Measurements from ENCODE around the gene RPS6KA2. TPM values are rescaled to one million over a fixed set of nuclear protein-coding genes. Genes with fewer than 3 reads are reported as not detected.
A peak's percentile ranks its signal among the peaks of the same experiment; 100 is the strongest.

RPS6KA2 gene
- polyA plus RNA-seq, 1 donor (not counting 4 experiments of a cell fraction or from before 2014, with no cell fraction given) = 8.2 TPM

DNA sequence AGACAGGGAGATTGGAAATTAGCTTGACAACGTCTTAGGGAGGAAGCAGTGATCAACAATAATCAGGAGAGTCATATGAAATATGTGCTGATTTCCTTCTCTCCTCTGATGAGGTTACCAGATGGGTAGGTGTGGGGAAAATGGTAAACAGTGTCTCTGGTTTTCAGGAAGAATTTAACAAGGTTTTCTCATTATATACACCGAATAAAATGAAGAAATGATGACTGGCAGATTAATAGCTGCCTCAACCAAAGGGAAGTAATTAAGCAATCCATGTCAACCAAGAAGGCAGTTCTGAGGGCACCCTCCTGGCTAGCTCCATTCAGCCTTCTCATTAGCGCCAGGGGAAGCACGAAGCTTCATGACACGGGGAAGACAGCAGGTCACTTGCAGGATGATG, 27.8 kb downstream of the RPS6KA2 start:
- TF ChIP-seq CTCF (optimal IDR thresholded peaks at IDR 0.05 in 1 of 3, IDR thresholded peaks at IDR 0.05 in 1 of 3, conservative IDR thresholded peaks at IDR 0.05 in 1 of 3; ENCODE audit: extremely low read depth in 1 of 3, insufficient read depth in 2 of 3, low read length in 3 of 3) (no peak), EZH2 (IDR thresholded peaks at IDR 0.05; ENCODE audit: low read length) (no peak)
- DNase-seq (ENCODE audit: low read depth, low spot score) = no peak
- H3K9ac ChIP-seq (ENCODE audit: control insufficient read depth, extremely low read depth, insufficient read depth, low read length) = no peak overlapping the region
- H3K9me3 ChIP-seq (ENCODE audit: control insufficient read depth, low read depth, low read length) = no peaks in the 10 kb centered on the region
- H3K4me3 ChIP-seq (ENCODE audit: control insufficient read depth in 2 of 3, extremely low read depth in 1 of 3, insufficient read depth in 2 of 3, low read depth in 1 of 3, low read length in 3 of 3) = no peak overlapping the region
- H2AFZ ChIP-seq (ENCODE audit: control insufficient read depth, low read length) = no peak overlapping the region
- peaks cover 2% of the 10 kb centered on the region for H3K79me2 ChIP-seq (ENCODE audit: control insufficient read depth, insufficient read depth, low read length)
- H3K4me2 ChIP-seq (ENCODE audit: control insufficient read depth, extremely low read depth, insufficient read depth, low read depth, low read length) = no peak overlapping the region
- no peaks in the 10 kb centered on the region for H3K9me1 ChIP-seq (ENCODE audit: control insufficient read depth, extremely low read depth, insufficient read depth, low read length)
- peaks cover 4% of the 10 kb centered on the region for H4K20me1 ChIP-seq (ENCODE audit: control insufficient read depth, extremely low read depth, insufficient read depth, low read length)
- H3K36me3 ChIP-seq (ENCODE audit: control insufficient read depth in 2 of 2, extremely low read depth in 1 of 2, insufficient read depth in 2 of 2, low read length in 2 of 2) = peaks cover 0 to 3% of the 10 kb centered on the region in 2 experiments
- FAIRE-seq = peak; percentile 5
- H3K4me1 ChIP-seq (ENCODE audit: control insufficient read depth, extremely low read depth, insufficient read depth, low read length) = no peaks in the 10 kb centered on the region
- no peak overlapping the region for H3K27ac ChIP-seq (ENCODE audit: control insufficient read depth, insufficient read depth, low read length)
- peaks cover 3% of the 10 kb centered on the region for H3K27me3 ChIP-seq (ENCODE audit: control insufficient read depth, extremely low read depth, insufficient read depth, low read length)
- dilution Hi-C loops (cut with MboI; ENCODE audit: extremely low pct_ligation_motif_present, low sequenced_read_pairs) = no loop called here

- H3K9me3 ChIP-seq (ENCODE audit: control insufficient read depth, low read depth, low read length) = no peaks in the 10 kb centered on the region
- TF ChIP-seq CTCF (optimal IDR thresholded peaks at IDR 0.05 in 1 of 3, IDR thresholded peaks at IDR 0.05 in 1 of 3, conservative IDR thresholded peaks at IDR 0.05 in 1 of 3; ENCODE audit: extremely low read depth in 1 of 3, insufficient read depth in 2 of 3, low read length in 3 of 3) (no peak), EZH2 (IDR thresholded peaks at IDR 0.05; ENCODE audit: low read length) (no peak)
- peaks cover 0 to 3% of the 10 kb centered on the region in 2 experiments for H3K36me3 ChIP-seq (ENCODE audit: control insufficient read depth in 2 of 2, extremely low read depth in 1 of 2, insufficient read depth in 2 of 2, low read length in 2 of 2)
- H3K27me3 ChIP-seq (ENCODE audit: control insufficient read depth, extremely low read depth, insufficient read depth, low read length) = peaks cover 3% of the 10 kb centered on the region
- H4K20me1 ChIP-seq (ENCODE audit: control insufficient read depth, extremely low read depth, insufficient read depth, low read length) = peaks cover 4% of the 10 kb centered on the region
- H3K4me1 ChIP-seq (ENCODE audit: control insufficient read depth, extremely low read depth, insufficient read depth, low read length) = no peaks in the 10 kb centered on the region
- no peak overlapping the region for H3K27ac ChIP-seq (ENCODE audit: control insufficient read depth, insufficient read depth, low read length)
- no peak overlapping the region for H3K4me3 ChIP-seq (ENCODE audit: control insufficient read depth in 2 of 3, extremely low read depth in 1 of 3, insufficient read depth in 2 of 3, low read depth in 1 of 3, low read length in 3 of 3)
- H2AFZ ChIP-seq (ENCODE audit: control insufficient read depth, low read length) = no peak overlapping the region
- H3K9me1 ChIP-seq (ENCODE audit: control insufficient read depth, extremely low read depth, insufficient read depth, low read length) = no peaks in the 10 kb centered on the region
- FAIRE-seq (no peak), DNase-seq (ENCODE audit: low read depth, low spot score) (no peak)
- dilution Hi-C loops (cut with MboI; ENCODE audit: extremely low pct_ligation_motif_present, low sequenced_read_pairs) = no loop called here
- H3K4me2 ChIP-seq (ENCODE audit: control insufficient read depth, extremely low read depth, insufficient read depth, low read depth, low read length) = no peak overlapping the region
- H3K9ac ChIP-seq (ENCODE audit: control insufficient read depth, extremely low read depth, insufficient read depth, low read length) = no peak overlapping the region
- H3K79me2 ChIP-seq (ENCODE audit: control insufficient read depth, insufficient read depth, low read length) = peaks cover 2% of the 10 kb centered on the region
Observed at GRCh38 chr6:166598441-166599138, 28.5 kb downstream of the RPS6KA2 start.
